Neural cell (in vitro differentiated cells): Measurements from ENCODE around the gene RELN. TPM values are rescaled to one million over a fixed set of nuclear protein-coding genes. Genes with fewer than 3 reads are reported as not detected.

Experiments
- H2AFZ ChIP-seq: fragments of 200-600, 300-800 bp; sonication (generic), shearing (Covaris generic); 2 replicates; pipeline ENCODE4 v1.6.0; 2014; ENCODE audit warnings: low read depth, mild to moderate bottlenecking, antibody characterized with exemption, low read length, moderate library complexity
- H3F3A ChIP-seq: fragments of 200-600 bp; shearing (Covaris generic); 2 replicates; pipeline ENCODE4 v1.6.1; 2016; ENCODE audit warnings: mild to moderate bottlenecking, moderate library complexity, mixed read lengths, antibody characterized with exemption, low read length; ENCODE audit not compliant: insufficient read depth, poor library complexity, severe bottlenecking
- H3K27ac ChIP-seq: fragments of 200-600, 300-800 bp; sonication (generic), shearing (Covaris generic); 2 replicates; pipeline ENCODE4 v1.5.1; 2014; ENCODE audit warnings: mild to moderate bottlenecking, low read length, moderate library complexity
- H3K27me3 ChIP-seq: fragments of 300-800, 200-600 bp; sonication (generic), shearing (Covaris generic); 2 replicates; pipeline ENCODE4 v1.6.0; 2014; ENCODE audit warnings: mild to moderate bottlenecking, low read depth, low read length, moderate library complexity; ENCODE audit not compliant: insufficient read depth
- H3K36me3 ChIP-seq: fragments of 300-800, 200-600 bp; sonication (generic), shearing (Covaris generic); 2 replicates; pipeline ENCODE4 v1.5.1; 2014; ENCODE audit warnings: mild to moderate bottlenecking, antibody characterized with exemption, low read length, moderate library complexity; ENCODE audit not compliant: insufficient read depth
- H3K4me2 ChIP-seq: fragments of 300-800, 200-600 bp; sonication (generic), shearing (Covaris generic); 2 replicates; pipeline ENCODE4 v1.6.0; 2014; ENCODE audit warnings: mild to moderate bottlenecking, low read length
- H3K4me3 ChIP-seq: fragments of 300-800, 200-600 bp; sonication (generic), shearing (Covaris generic); 2 replicates; pipeline ENCODE4 v1.5.1; 2014; ENCODE audit warnings: mild to moderate bottlenecking, low read length, moderate library complexity
- H3K79me2 ChIP-seq: fragments of 200-600 bp; shearing (Covaris generic); replicated peaks from 2 replicates; pipeline ENCODE4 v1.6.0; 2014; ENCODE audit warnings: mild to moderate bottlenecking, low read length, moderate library complexity; ENCODE audit not compliant: insufficient read depth
- H3K9ac ChIP-seq: fragments of 300-800, 200-600 bp; sonication (generic), shearing (Covaris generic); 2 replicates; pipeline ENCODE4 v1.6.1; 2016; ENCODE audit warnings: mild to moderate bottlenecking, low read length, mixed read lengths
- H3K9me2 ChIP-seq: fragments of 200-600 bp; shearing (Covaris generic); 2 replicates; pipeline ENCODE4 v1.6.1; 2016; ENCODE audit warnings: mild to moderate bottlenecking, low read length, mixed read lengths; ENCODE audit not compliant: insufficient read depth
- H3K9me3 ChIP-seq: fragments of 200-600, 300-800 bp; sonication (generic), shearing (Covaris generic); 2 replicates; pipeline ENCODE4 v1.6.1; 2016; ENCODE audit warnings: mild to moderate bottlenecking, mixed run types, low read length, moderate library complexity, mixed read lengths
- H4K20me1 ChIP-seq: fragments of 200-600 bp; shearing (Covaris generic); 2 replicates; pipeline ENCODE4 v1.6.1; 2016; ENCODE audit warnings: mild to moderate bottlenecking, mixed run types; ENCODE audit not compliant: insufficient read depth
- EP300 ChIP-seq: fragments of 450-650 bp; conservative IDR thresholded peaks from 2 replicates; pipeline ENCODE4 v1.6.1; 2014; ENCODE audit warnings: antibody characterized with exemption, mild to moderate bottlenecking, moderate library complexity; ENCODE audit not compliant: poor library complexity, severe bottlenecking
- EZH2 ChIP-seq: fragments of 200-600, 300-800 bp; shearing (Covaris generic), sonication (generic); IDR thresholded peaks from 2 replicates; pipeline ENCODE4 v1.6.1; 2014; ENCODE audit warnings: antibody characterized with exemption, low read length, borderline replicate concordance, mild to moderate bottlenecking; ENCODE audit not compliant: insufficient read depth, poor library complexity, severe bottlenecking
- MXI1 ChIP-seq: fragments of 450-650 bp; conservative IDR thresholded peaks from 2 replicates; pipeline ENCODE4 v1.6.1; 2014; ENCODE audit warnings: antibody characterized with exemption, mild to moderate bottlenecking; ENCODE audit not compliant: poor library complexity, severe bottlenecking
- POLR2AphosphoS5 ChIP-seq: IDR thresholded peaks from 2 replicates; pipeline ENCODE4 v1.6.1; 2012
- RAD21 ChIP-seq: fragments of 450-650 bp; conservative IDR thresholded peaks from 2 replicates; pipeline ENCODE4 v1.6.1; 2014; ENCODE audit warnings: antibody characterized with exemption, mild to moderate bottlenecking, moderate library complexity
- SMC3 ChIP-seq: fragments of 450-650 bp; conservative IDR thresholded peaks from 2 replicates; pipeline ENCODE4 v1.6.1; 2014; ENCODE audit warnings: antibody characterized with exemption, mild to moderate bottlenecking, moderate library complexity; ENCODE audit not compliant: poor library complexity
- TAF1 ChIP-seq: IDR thresholded peaks from 2 replicates; pipeline ENCODE4 v1.6.1; 2012; ENCODE audit warnings: low read depth
- polyA plus RNA-seq: library from polyadenylated mRNA; depleted of rRNA; stranded (reverse); fragments of >200 nt; gene quantifications from 2 replicates; pipeline ENCODE4 v1.2.3, GENCODE V29; 2014
- TF ChIP-seq, protein P1 (sequence below): fragments of 450-650 bp; IDR thresholded peaks from 2 replicates; pipeline ENCODE4 v1.5.1; 2014; ENCODE audit warnings: antibody characterized with exemption, mild to moderate bottlenecking, moderate library complexity; ENCODE audit not compliant: poor library complexity, severe bottlenecking
- TF ChIP-seq, protein P2 (sequence below): IDR thresholded peaks from 2 replicates; pipeline ENCODE4 v1.6.1; 2012; ENCODE audit warnings: borderline replicate concordance

RELN gene
- polyA plus RNA-seq, 1 donor from 2014 or later, result 178 TPM

DNA sequence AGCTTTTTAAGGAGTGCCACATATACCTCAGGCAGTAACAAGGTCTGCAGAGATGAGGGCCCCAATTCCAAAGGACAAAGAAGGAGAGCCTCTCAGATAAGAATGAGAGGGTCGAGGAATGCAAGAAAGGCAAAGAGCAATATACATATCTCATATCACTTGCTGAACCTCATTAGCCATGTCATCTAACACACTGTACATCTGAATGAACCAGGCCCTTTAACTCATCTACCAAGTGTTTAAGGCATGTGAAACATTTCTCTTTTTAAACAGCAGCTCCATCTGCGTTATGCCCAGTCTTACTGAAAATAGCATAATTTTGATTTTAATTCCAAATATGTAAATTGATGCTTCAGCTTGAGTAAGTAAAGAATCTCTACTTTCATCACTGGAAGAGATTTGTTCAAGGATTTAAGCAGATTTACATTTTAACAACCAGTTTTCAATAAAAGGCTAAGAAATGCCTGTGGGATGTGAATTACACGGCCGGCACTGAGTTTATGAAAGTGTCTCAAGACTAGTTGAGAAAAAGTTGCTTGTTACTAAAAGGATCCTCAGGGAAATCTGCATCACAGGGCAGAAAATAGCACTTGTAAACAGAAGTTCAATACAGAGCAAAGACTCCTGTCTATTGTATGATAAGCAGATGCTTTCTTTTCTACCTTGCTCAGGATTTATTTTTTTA lies 419.7 kb downstream of the RELN start:
- Histone ChIP-seq H3K27me3 (no peaks in the 10 kb centered on the region), H4K20me1 (no peaks in the 10 kb centered on the region), H3K79me2 (no peaks in the 10 kb centered on the region), H3K27ac (no peak overlapping the region), H3K4me2 (no peak overlapping the region), H3K9me3 (no peaks in the 10 kb centered on the region), H2AFZ (no peak overlapping the region), H3K9me2 (no peaks in the 10 kb centered on the region), H3F3A (no peaks in the 10 kb centered on the region), H3K36me3 (no peaks in the 10 kb centered on the region), H3K4me3 (no peak overlapping the region), H3K9ac (no peak overlapping the region)
- TF ChIP-seq EP300, result no peak
- TF ChIP-seq, protein P1, sequence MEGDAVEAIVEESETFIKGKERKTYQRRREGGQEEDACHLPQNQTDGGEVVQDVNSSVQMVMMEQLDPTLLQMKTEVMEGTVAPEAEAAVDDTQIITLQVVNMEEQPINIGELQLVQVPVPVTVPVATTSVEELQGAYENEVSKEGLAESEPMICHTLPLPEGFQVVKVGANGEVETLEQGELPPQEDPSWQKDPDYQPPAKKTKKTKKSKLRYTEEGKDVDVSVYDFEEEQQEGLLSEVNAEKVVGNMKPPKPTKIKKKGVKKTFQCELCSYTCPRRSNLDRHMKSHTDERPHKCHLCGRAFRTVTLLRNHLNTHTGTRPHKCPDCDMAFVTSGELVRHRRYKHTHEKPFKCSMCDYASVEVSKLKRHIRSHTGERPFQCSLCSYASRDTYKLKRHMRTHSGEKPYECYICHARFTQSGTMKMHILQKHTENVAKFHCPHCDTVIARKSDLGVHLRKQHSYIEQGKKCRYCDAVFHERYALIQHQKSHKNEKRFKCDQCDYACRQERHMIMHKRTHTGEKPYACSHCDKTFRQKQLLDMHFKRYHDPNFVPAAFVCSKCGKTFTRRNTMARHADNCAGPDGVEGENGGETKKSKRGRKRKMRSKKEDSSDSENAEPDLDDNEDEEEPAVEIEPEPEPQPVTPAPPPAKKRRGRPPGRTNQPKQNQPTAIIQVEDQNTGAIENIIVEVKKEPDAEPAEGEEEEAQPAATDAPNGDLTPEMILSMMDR, result no peak
- TF ChIP-seq SMC3, result no peak
- TF ChIP-seq, protein P2, sequence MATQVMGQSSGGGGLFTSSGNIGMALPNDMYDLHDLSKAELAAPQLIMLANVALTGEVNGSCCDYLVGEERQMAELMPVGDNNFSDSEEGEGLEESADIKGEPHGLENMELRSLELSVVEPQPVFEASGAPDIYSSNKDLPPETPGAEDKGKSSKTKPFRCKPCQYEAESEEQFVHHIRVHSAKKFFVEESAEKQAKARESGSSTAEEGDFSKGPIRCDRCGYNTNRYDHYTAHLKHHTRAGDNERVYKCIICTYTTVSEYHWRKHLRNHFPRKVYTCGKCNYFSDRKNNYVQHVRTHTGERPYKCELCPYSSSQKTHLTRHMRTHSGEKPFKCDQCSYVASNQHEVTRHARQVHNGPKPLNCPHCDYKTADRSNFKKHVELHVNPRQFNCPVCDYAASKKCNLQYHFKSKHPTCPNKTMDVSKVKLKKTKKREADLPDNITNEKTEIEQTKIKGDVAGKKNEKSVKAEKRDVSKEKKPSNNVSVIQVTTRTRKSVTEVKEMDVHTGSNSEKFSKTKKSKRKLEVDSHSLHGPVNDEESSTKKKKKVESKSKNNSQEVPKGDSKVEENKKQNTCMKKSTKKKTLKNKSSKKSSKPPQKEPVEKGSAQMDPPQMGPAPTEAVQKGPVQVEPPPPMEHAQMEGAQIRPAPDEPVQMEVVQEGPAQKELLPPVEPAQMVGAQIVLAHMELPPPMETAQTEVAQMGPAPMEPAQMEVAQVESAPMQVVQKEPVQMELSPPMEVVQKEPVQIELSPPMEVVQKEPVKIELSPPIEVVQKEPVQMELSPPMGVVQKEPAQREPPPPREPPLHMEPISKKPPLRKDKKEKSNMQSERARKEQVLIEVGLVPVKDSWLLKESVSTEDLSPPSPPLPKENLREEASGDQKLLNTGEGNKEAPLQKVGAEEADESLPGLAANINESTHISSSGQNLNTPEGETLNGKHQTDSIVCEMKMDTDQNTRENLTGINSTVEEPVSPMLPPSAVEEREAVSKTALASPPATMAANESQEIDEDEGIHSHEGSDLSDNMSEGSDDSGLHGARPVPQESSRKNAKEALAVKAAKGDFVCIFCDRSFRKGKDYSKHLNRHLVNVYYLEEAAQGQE, result no peak
- no peak for TF ChIP-seq MXI1

DNA sequence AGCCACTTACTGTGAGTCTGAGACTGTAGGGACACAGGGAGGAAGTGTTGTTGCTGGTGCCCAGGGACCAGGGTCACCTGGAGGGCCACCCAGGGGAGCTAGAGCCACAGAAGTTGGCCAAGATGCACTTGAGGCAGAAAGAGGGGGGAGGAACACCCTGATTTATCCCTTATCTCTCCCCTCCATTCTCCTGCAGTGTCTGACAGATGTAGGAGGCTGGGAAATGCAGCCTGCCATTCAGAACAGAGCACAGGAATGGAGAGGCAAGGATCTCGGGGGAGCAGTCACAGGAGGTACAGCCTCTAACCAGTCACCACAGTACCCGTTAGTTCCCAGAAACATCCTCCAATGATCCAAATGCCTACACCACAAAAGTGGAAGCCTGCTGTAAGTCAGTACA lies 425.0 kb downstream of the RELN start:
- Histone ChIP-seq H3K27ac (no peak overlapping the region), H3K27me3 (no peaks in the 10 kb centered on the region), H3K36me3 (no peaks in the 10 kb centered on the region), H3F3A (no peaks in the 10 kb centered on the region), H2AFZ (no peak overlapping the region), H3K9me2 (no peaks in the 10 kb centered on the region), H4K20me1 (no peaks in the 10 kb centered on the region), H3K4me2 (no peak overlapping the region), H3K79me2 (no peaks in the 10 kb centered on the region), H3K4me3 (no peak overlapping the region), H3K9me3 (no peaks in the 10 kb centered on the region), H3K9ac (no peak overlapping the region)
- TF ChIP-seq EP300 (no peak), TAF1 (no peak), EZH2 (no peak), RAD21 (no peak)

DNA sequence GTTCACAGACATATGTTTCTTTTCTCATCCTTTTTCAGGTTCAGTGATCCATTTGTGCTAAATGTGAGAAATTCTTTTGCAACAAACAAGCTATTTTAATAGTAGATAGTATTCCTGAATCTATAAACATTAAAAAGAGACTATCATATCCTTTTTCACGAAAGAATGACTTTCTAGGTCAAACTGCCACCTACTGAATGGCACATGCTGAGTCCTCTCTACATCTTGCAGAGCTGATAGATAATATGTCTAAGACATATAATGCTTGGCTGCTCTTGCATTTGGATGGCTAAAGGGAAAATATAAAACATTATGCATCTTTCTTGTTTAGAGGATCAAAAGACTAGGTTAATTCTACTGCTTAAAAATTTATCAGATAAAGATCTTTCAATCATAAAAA lies 429.3 kb downstream of the RELN start:
- Histone ChIP-seq H3K36me3 (no peaks in the 10 kb centered on the region), H3K9me2 (no peaks in the 10 kb centered on the region), H2AFZ (no peak overlapping the region), H3K4me2 (no peak overlapping the region), H3K9me3 (no peaks in the 10 kb centered on the region), H3K79me2 (no peaks in the 10 kb centered on the region), H3K9ac (no peak overlapping the region), H3K27ac (no peak overlapping the region), H3K4me3 (no peak overlapping the region), H3F3A (no peaks in the 10 kb centered on the region), H4K20me1 (no peaks in the 10 kb centered on the region), H3K27me3 (no peaks in the 10 kb centered on the region)
- no peak for TF ChIP-seq SMC3
- TF ChIP-seq, protein P2, result no peak
- no peak for TF ChIP-seq EZH2
- TF ChIP-seq, protein P1, result no peak
- TF ChIP-seq POLR2AphosphoS5, result no peak
- TF ChIP-seq RAD21, result no peak
- TF ChIP-seq TAF1, result no peak
- TF ChIP-seq EP300, result no peak
